ENCODE results near the gene EPHA3.

Gene EPHA3

DNA sequence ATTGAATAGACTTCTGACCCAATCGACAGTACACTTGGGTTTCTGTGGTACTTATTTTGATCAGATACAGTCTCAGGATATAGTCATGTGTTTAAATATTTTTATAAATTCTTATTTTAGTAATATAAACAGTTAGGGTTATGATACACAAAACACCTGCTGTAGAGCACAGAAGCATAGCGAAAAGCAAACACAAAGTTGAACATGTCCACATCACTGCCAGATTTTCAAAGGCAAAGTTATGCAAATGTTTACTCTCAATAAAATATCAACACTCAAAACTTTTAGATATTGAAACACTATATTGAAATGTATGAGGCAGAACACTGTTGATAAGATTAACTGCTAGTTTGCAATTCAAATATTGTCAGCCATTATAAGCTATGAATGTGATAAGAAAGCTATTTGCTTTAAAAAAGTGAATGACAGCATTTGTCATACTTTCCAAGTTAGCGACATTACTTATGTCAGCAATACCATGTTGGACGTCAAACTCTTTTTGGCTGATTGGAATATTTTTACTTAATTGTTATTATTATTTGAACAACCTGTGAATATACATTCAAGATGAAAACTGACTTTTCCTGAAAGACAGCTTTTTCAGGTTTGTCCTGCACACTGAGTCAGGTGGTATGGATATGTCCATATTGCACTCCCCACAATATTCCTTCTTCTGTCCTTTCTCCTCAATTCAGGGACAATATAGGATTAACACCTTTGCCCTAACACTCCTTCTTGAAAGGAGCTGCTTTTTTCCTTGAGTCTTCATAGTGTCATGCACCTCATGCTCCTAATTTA lies 367.1 kb downstream of the EPHA3 start:
- DNase-seq, result no peak

- no peak for DNase-seq
These were observed 381.6 kb downstream of the EPHA3 start for GRCh38 chr3:89488800-89489580.

DNA sequence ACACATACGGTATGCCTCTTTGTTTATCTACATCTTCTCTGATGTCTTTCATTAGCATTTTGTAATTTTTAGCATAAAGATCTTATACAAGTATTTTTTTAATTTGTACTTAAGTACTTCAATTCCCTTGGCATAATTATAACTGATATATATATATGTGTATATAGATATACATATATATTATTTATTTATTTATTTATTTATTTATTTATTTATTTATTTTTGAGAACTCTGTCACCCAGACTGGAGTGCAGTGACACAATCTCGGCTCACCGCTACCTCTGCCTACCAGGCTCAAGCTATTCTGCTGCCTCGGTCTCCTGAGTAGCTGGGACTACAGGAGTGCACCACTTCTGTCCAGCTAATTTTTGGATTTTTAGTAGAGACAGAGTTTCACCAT lies 382.7 kb downstream of the EPHA3 start:
- DNase-seq, result no peak

GRCh38 chr3:89494734-89495133 lies 387.3 kb downstream of the EPHA3 start:
- no peak for DNase-seq

- DNase-seq, result no peak
These were observed 396.5 kb downstream of the EPHA3 start for GRCh38 chr3:89503891-89504391.

GRCh38 chr3:89504432-89504831 lies 397.0 kb downstream of the EPHA3 start:
- DNase-seq, result no peak

GRCh38 chr3:89506462-89507103 lies 399.2 kb downstream of the EPHA3 start:
- no peak for DNase-seq

- no peak for DNase-seq
These were observed 413.9 kb downstream of the EPHA3 start for GRCh38 chr3:89521328-89521727.

GRCh38 chr3:89522155-89522554 lies 414.7 kb downstream of the EPHA3 start:
- DNase-seq, result no peak

- no peak for DNase-seq
These were observed 418.2 kb downstream of the EPHA3 start for GRCh38 chr3:89525609-89526008.

DNA sequence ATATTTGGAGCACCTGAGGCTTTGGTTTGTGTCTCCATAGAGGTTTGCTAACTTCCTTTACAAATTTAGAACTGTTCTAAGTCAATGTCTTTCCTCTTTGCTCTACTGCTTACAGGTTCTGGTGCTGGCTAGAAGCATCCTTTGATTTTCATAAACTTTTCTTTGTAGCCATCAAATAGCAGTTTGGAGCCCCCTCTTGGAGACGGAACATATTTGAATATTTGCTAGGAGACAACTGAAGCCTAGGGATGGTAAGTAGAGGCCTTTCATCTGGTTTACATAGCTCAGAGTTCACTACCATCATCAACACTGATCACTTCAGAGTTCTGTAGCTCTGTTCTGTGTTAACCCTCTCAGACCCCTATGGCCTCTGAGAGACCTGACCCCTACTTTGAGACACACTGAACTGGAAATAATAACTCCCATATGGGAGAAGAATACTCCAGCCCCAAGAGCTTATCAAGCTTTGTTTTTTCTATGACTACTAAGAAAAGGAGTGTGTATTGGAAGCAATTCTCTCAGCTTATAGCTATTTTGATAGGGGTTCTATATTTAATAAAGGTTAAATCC lies 420.4 kb downstream of the EPHA3 start:
- no peak for DNase-seq

Data from activated gamma-delta T cell (primary cell).